HUES48 (cell line): Measurements from ENCODE around the gene PNMA6A.
"Not testable (repeated sequence)": the region's sequence is repeated elsewhere in the genome, so short reads cannot be mapped to it uniquely, and the experiment has no call there.

ENCODE experiments used
- H3K27ac ChIP-seq: one replicate; pipeline ENCODE4 v1.7.0; 2013; ENCODE audit warnings: low read depth, low read length, inconsistent platforms
- H3K27me3 ChIP-seq: 2 replicates; pipeline ENCODE4 v1.6.1; 2013; ENCODE audit warnings: mild to moderate bottlenecking, low read length; ENCODE audit not compliant: control insufficient read depth, insufficient read depth
- H3K36me3 ChIP-seq: 2 replicates; pipeline ENCODE4 v1.6.1; 2013; ENCODE audit warnings: low read length; ENCODE audit not compliant: control insufficient read depth, insufficient read depth
- H3K4me1 ChIP-seq: 2 replicates; pipeline ENCODE4 v1.6.1; 2013; ENCODE audit warnings: mild to moderate bottlenecking, low read length; ENCODE audit not compliant: control insufficient read depth, insufficient read depth
- H3K4me3 ChIP-seq: 2 replicates; pipeline ENCODE4 v1.5.1; 2013; ENCODE audit warnings: mild to moderate bottlenecking, low read depth, low read length
- H3K9ac ChIP-seq: 2 replicates; pipeline ENCODE4 v1.6.1; 2013; ENCODE audit warnings: mild to moderate bottlenecking, low read depth, low read length, moderate library complexity
- H3K9me3 ChIP-seq: 2 replicates; pipeline ENCODE4 v1.6.1; 2013; ENCODE audit warnings: low read length; ENCODE audit not compliant: control insufficient read depth, insufficient read depth

Gene PNMA6A

GRCh38 chrX:153057281-153057680 is 15.0 kb upstream of the PNMA6A start:
- Histone ChIP-seq H3K4me3 (no peak overlapping the region), H3K27me3 (peaks cover 16% of the 10 kb centered on the region; the same call in 1 of the 2 replicates), H3K9me3 (peaks cover 55% of the 10 kb centered on the region)

GRCh38 chrX:153059191-153060094 is 12.8 kb upstream of the PNMA6A start:
- H3K27me3 ChIP-seq = peaks cover 16% of the 10 kb centered on the region; the same call in 1 of the 2 replicates
- no peak overlapping the region for H3K9ac ChIP-seq
- no peak overlapping the region for H3K4me3 ChIP-seq
- peaks cover 56% of the 10 kb centered on the region for H3K9me3 ChIP-seq
- no peaks in the 10 kb centered on the region for H3K4me1 ChIP-seq
- H3K36me3 ChIP-seq = no peaks in the 10 kb centered on the region
- H3K27ac ChIP-seq = no peak overlapping the region

More at GRCh38 chrX:153057281-153057680, 15.0 kb upstream of the PNMA6A start:
- no peak overlapping the region for H3K9ac ChIP-seq
- H3K36me3 ChIP-seq = no peaks in the 10 kb centered on the region
- no peaks in the 10 kb centered on the region for H3K4me1 ChIP-seq
- H3K27ac ChIP-seq = no peak overlapping the region

- Histone ChIP-seq H3K4me3 (no peak overlapping the region), H3K4me1 (no peaks in the 10 kb centered on the region), H3K36me3 (no peaks in the 10 kb centered on the region), H3K9ac (no peak overlapping the region), H3K27ac (no peak overlapping the region), H3K27me3 (peaks cover 16% of the 10 kb centered on the region; the same call in 1 of the 2 replicates), H3K9me3 (peaks cover 56% of the 10 kb centered on the region)
Measured at GRCh38 chrX:153060095-153060445, 12.2 kb upstream of the PNMA6A start.

- Histone ChIP-seq H3K4me3 (no peak overlapping the region), H3K27me3 (0 out of 2 replicates have a peak, but pooled peaks cover 9% of the 10 kb centered on the region), H3K9ac (no peak overlapping the region), H3K4me1 (no peaks in the 10 kb centered on the region), H3K27ac (no peak overlapping the region), H3K36me3 (no peaks in the 10 kb centered on the region), H3K9me3 (peaks cover 63% of the 10 kb centered on the region)
Measured at GRCh38 chrX:153061732-153062131, 10.5 kb upstream of the PNMA6A start.

GRCh38 chrX:153063315-153063714 is 8.9 kb upstream of the PNMA6A start:
- no peaks in the 10 kb centered on the region for H3K27me3 ChIP-seq
- no peak overlapping the region for H3K4me3 ChIP-seq
- no peaks in the 10 kb centered on the region for H3K36me3 ChIP-seq
- H3K4me1 ChIP-seq = no peaks in the 10 kb centered on the region
- H3K9me3 ChIP-seq = peaks cover 50% of the 10 kb centered on the region
- no peak overlapping the region for H3K9ac ChIP-seq
- H3K27ac ChIP-seq = no peak overlapping the region

GRCh38 chrX:153064061-153064460 is 8.2 kb upstream of the PNMA6A start:
- H3K27me3 ChIP-seq = no peaks in the 10 kb centered on the region
- no peak overlapping the region for H3K27ac ChIP-seq
- no peak overlapping the region for H3K4me3 ChIP-seq
- H3K36me3 ChIP-seq = no peaks in the 10 kb centered on the region
- no peak overlapping the region for H3K9ac ChIP-seq
- H3K4me1 ChIP-seq = no peaks in the 10 kb centered on the region
- peaks cover 47% of the 10 kb centered on the region for H3K9me3 ChIP-seq

- Histone ChIP-seq H3K4me3 (no peak overlapping the region), H3K9ac (no peak overlapping the region), H3K4me1 (no peaks in the 10 kb centered on the region), H3K27me3 (no peaks in the 10 kb centered on the region), H3K9me3 (peaks cover 42% of the 10 kb centered on the region), H3K27ac (no peak overlapping the region), H3K36me3 (no peaks in the 10 kb centered on the region)
Measured at GRCh38 chrX:153065389-153065788, 6.9 kb upstream of the PNMA6A start.

GRCh38 chrX:153066402-153066801 is 5.9 kb upstream of the PNMA6A start:
- not testable (repeated sequence) for H3K36me3 ChIP-seq, H3K4me1 ChIP-seq, H3K27me3 ChIP-seq

GRCh38 chrX:153073331-153073730 is 1.1 kb downstream of the PNMA6A start:
- H3K27me3 ChIP-seq, H3K4me3 ChIP-seq: not testable (repeated sequence)

More at GRCh38 chrX:153066402-153066801, 5.9 kb upstream of the PNMA6A start:
- not testable (repeated sequence) for H3K27ac ChIP-seq, H3K9ac ChIP-seq, H3K4me3 ChIP-seq
- peaks cover 33% of the 10 kb centered on the region for H3K9me3 ChIP-seq

GRCh38 chrX:153074262-153074899 is 2.1 kb downstream of the PNMA6A start:
- H3K9me3 ChIP-seq = peaks cover 4% of the 10 kb centered on the region; the same call in 1 of the 2 replicates
- H3K27me3 ChIP-seq = no peaks in the 10 kb centered on the region
- no peak overlapping the region for H3K27ac ChIP-seq
- H3K4me1 ChIP-seq = no peaks in the 10 kb centered on the region
- H3K9ac ChIP-seq = no peak overlapping the region
- H3K36me3 ChIP-seq = no peaks in the 10 kb centered on the region
- H3K4me3 ChIP-seq = no peak overlapping the region

More at GRCh38 chrX:153073331-153073730, 1.1 kb downstream of the PNMA6A start:
- H3K36me3 ChIP-seq, H3K4me1 ChIP-seq, H3K9me3 ChIP-seq, H3K9ac ChIP-seq, H3K27ac ChIP-seq: not testable (repeated sequence)

GRCh38 chrX:153074935-153075334 is 2.7 kb downstream of the PNMA6A start:
- Histone ChIP-seq H3K27me3 (no peaks in the 10 kb centered on the region), H3K27ac (no peak overlapping the region), H3K36me3 (no peaks in the 10 kb centered on the region), H3K9me3 (peaks cover 4% of the 10 kb centered on the region; the same call in 1 of the 2 replicates), H3K4me1 (no peaks in the 10 kb centered on the region), H3K9ac (no peak overlapping the region), H3K4me3 (no peak overlapping the region)
